GM23248 (cell line): Measurements from ENCODE around the gene LIMCH1. TPM values are rescaled to one million over a fixed set of nuclear protein-coding genes. Genes with fewer than 3 reads are reported as not detected.

Experiments used
- DNase-seq: peaks from one replicate; pipeline ENCODE4 v3.0.0-alpha.2; 2015
- H2AFZ ChIP-seq: fragments of 200-600 bp; sonication (generic); 2 replicates; pipeline ENCODE4 v1.6.1; 2016; ENCODE audit warnings: antibody characterized with exemption
- H3F3A ChIP-seq: fragments of 200-600 bp; sonication (generic); 2 replicates; pipeline ENCODE4 v1.6.1; 2016; ENCODE audit warnings: mild to moderate bottlenecking, antibody characterized with exemption, mixed run types; ENCODE audit not compliant: insufficient read depth
- H3K27ac ChIP-seq: fragments of 200-600 bp; sonication (generic); 2 replicates; pipeline ENCODE4 v1.5.1; 2016; ENCODE audit warnings: mild to moderate bottlenecking
- H3K27me3 ChIP-seq: fragments of 200-600 bp; sonication (generic); replicated peaks from 2 replicates; pipeline ENCODE4 v1.6.1; 2016; ENCODE audit warnings: mild to moderate bottlenecking; ENCODE audit not compliant: insufficient read depth
- H3K36me3 ChIP-seq: fragments of 200-600 bp; sonication (generic); 2 replicates; pipeline ENCODE4 v1.6.1; 2016; ENCODE audit warnings: low read depth, mild to moderate bottlenecking
- H3K4me1 ChIP-seq: fragments of 200-600 bp; sonication (generic); 2 replicates; pipeline ENCODE4 v1.6.1; 2016; ENCODE audit warnings: mild to moderate bottlenecking; ENCODE audit not compliant: insufficient read depth
- H3K4me2 ChIP-seq: fragments of 200-600 bp; sonication (generic); one replicate; pipeline ENCODE4 v1.6.1; 2016; ENCODE audit warnings: mild to moderate bottlenecking; ENCODE audit not compliant: unreplicated experiment
- H3K4me3 ChIP-seq: fragments of 200-600 bp; sonication (generic); 2 replicates; pipeline ENCODE4 v1.5.1; 2016; ENCODE audit warnings: mild to moderate bottlenecking
- H3K79me2 ChIP-seq: fragments of 200-600 bp; sonication (generic); 2 replicates; pipeline ENCODE4 v1.6.1; 2016; ENCODE audit warnings: mild to moderate bottlenecking; ENCODE audit not compliant: insufficient read depth
- H3K9ac ChIP-seq: fragments of 200-600 bp; sonication (generic); 2 replicates; pipeline ENCODE4 v1.6.1; 2016; ENCODE audit warnings: mild to moderate bottlenecking
- H3K9me2 ChIP-seq: fragments of 200-600 bp; sonication (generic); 2 replicates; pipeline ENCODE4 v1.6.1; 2016; ENCODE audit warnings: mixed run types, mild to moderate bottlenecking, moderate library complexity; ENCODE audit not compliant: insufficient read depth
- H3K9me3 ChIP-seq: fragments of 200-600 bp; sonication (generic); one replicate; pipeline ENCODE4 v1.6.1; 2017; ENCODE audit warnings: low read depth
- H4K20me1 ChIP-seq: fragments of 200-600 bp; sonication (generic); 2 replicates; pipeline ENCODE4 v1.6.0; 2016; ENCODE audit not compliant: insufficient read depth
- EZH2 ChIP-seq: fragments of 200-600 bp; sonication (generic); IDR thresholded peaks from 2 replicates; pipeline ENCODE4 v1.6.1; 2018; ENCODE audit warnings: antibody characterized with exemption, mild to moderate bottlenecking; ENCODE audit not compliant: insufficient read depth, poor library complexity, severe bottlenecking
- EZH2phosphoT487 ChIP-seq: fragments of 200-600 bp; sonication (generic); IDR thresholded peaks from 2 replicates; pipeline ENCODE4 v1.6.1; 2018; ENCODE audit warnings: antibody characterized with exemption, moderate library complexity, mild to moderate bottlenecking, low read depth; ENCODE audit not compliant: insufficient read depth
- WGBS, 2 experiments: methylation state at CpG; one replicate each; pipeline ENCODE4 v1.1.6; 2015 to 2017; ENCODE audit warnings: low lambda C conversion rate in 2 of 2, low coverage in 1 of 2; ENCODE audit errors: missing lambda C conversion rate in 2 of 2; 5-methylcytosine and 5-hydroxymethylcytosine counted together
- in situ Hi-C: fragments of 300-500 bp; cut with MboI; formaldehyde crosslinking; loops from 2 replicates; pipeline ENCODE4 v1.15.0; 2020
- polyA plus RNA-seq: library from polyadenylated mRNA; unstranded; fragments of >200 nt; fragmentation: Nextera tagmentation; extraction: Ambion mirVana; gene quantifications from 2 replicates; pipeline ENCODE4 v1.2.1, GENCODE V29; 2016
- total RNA-seq: library from RNA; depleted of rRNA; stranded (reverse); fragments of >200 nt; shearing (Covaris generic); gene quantifications from 2 replicates; pipeline ENCODE4 v1.2.3, GENCODE V29; 2014

Gene LIMCH1
- total and polyA plus RNA-seq, 2 experiments from 2014 or later, result 17.4 to 22.2 TPM

GRCh38 chr4:41514766-41515481 lies 23.0 kb upstream of the LIMCH1 start:
- H3K79me2 ChIP-seq, result no peaks in the 10 kb centered on the region
- H2AFZ ChIP-seq, result no peak overlapping the region
- no peaks in the 10 kb centered on the region for H4K20me1 ChIP-seq
- H3K4me2 ChIP-seq, result no peak overlapping the region
- TF ChIP-seq EZH2 (no peak), EZH2phosphoT487 (no peak)
- in situ Hi-C loops, result no loop called here
- no peaks in the 10 kb centered on the region for H3K9me2 ChIP-seq
- H3K36me3 ChIP-seq, result no peaks in the 10 kb centered on the region
- H3K9me3 ChIP-seq, result no peaks in the 10 kb centered on the region
- H3F3A ChIP-seq, result no peaks in the 10 kb centered on the region
- H3K9ac ChIP-seq, result no peak overlapping the region
- H3K4me1 ChIP-seq, result no peaks in the 10 kb centered on the region
- H3K27ac ChIP-seq, result no peak overlapping the region
- no peaks in the 10 kb centered on the region for H3K27me3 ChIP-seq
- WGBS, 2 experiments, result 83 to 84% methylated on average over 14 of the region's 14 CpGs
- H3K4me3 ChIP-seq, result no peak overlapping the region
- DNase-seq, result no peak

GRCh38 chr4:41517121-41517520 lies 20.8 kb upstream of the LIMCH1 start:
- Histone ChIP-seq H3K4me2 (no peak overlapping the region), H3K9me3 (no peaks in the 10 kb centered on the region), H3K4me3 (no peak overlapping the region), H3K27ac (no peak overlapping the region), H3K4me1 (no peaks in the 10 kb centered on the region), H3K9me2 (no peaks in the 10 kb centered on the region), H3K27me3 (no peaks in the 10 kb centered on the region), H3K9ac (no peak overlapping the region), H3F3A (no peaks in the 10 kb centered on the region), H4K20me1 (no peaks in the 10 kb centered on the region), H3K79me2 (no peaks in the 10 kb centered on the region), H2AFZ (no peak overlapping the region), H3K36me3 (no peaks in the 10 kb centered on the region)
- DNase-seq, result no peak
- WGBS, 2 experiments, result 68 to 81% methylated on average over 4 of the region's 4 CpGs
- in situ Hi-C loops, result no loop called here
- TF ChIP-seq EZH2 (no peak), EZH2phosphoT487 (no peak)

- TF ChIP-seq EZH2, result no peak
- TF ChIP-seq EZH2phosphoT487, result no peak
- 63% methylated on average over 1 of the region's 1 CpG for WGBS, 2 experiments
- no peak for DNase-seq
- no peak overlapping the region for H3K4me3 ChIP-seq
- no peak overlapping the region for H3K9ac ChIP-seq
- no peak overlapping the region for H2AFZ ChIP-seq
- no peaks in the 10 kb centered on the region for H3F3A ChIP-seq
- in situ Hi-C loops, result no loop called here
- no peaks in the 10 kb centered on the region for H3K36me3 ChIP-seq
- no peaks in the 10 kb centered on the region for H4K20me1 ChIP-seq
- no peaks in the 10 kb centered on the region for H3K79me2 ChIP-seq
- H3K4me2 ChIP-seq, result no peak overlapping the region
- H3K27ac ChIP-seq, result no peak overlapping the region
- no peaks in the 10 kb centered on the region for H3K9me3 ChIP-seq
- no peaks in the 10 kb centered on the region for H3K9me2 ChIP-seq
- no peaks in the 10 kb centered on the region for H3K27me3 ChIP-seq
- no peaks in the 10 kb centered on the region for H3K4me1 ChIP-seq
Measured at GRCh38 chr4:41517747-41518146, 20.2 kb upstream of the LIMCH1 start.

- Histone ChIP-seq H3K4me2 (no peak overlapping the region), H3K9ac (no peak overlapping the region), H3K4me1 (no peaks in the 10 kb centered on the region), H3K79me2 (no peaks in the 10 kb centered on the region), H3K9me3 (no peaks in the 10 kb centered on the region), H2AFZ (no peak overlapping the region), H3K4me3 (no peak overlapping the region), H3F3A (no peaks in the 10 kb centered on the region), H4K20me1 (no peaks in the 10 kb centered on the region), H3K36me3 (no peaks in the 10 kb centered on the region), H3K9me2 (peaks cover 4% of the 10 kb centered on the region; the same call in 1 of the 2 replicates), H3K27me3 (no peaks in the 10 kb centered on the region), H3K27ac (no peak overlapping the region)
- 60% methylated on average over 4 of the region's 4 CpGs for WGBS, 2 experiments
- no peak for DNase-seq
- TF ChIP-seq EZH2 (no peak), EZH2phosphoT487 (no peak)
- in situ Hi-C loops, result no loop called here
Measured at GRCh38 chr4:41524425-41524824, 13.5 kb upstream of the LIMCH1 start.

GRCh38 chr4:41525129-41525528 lies 12.8 kb upstream of the LIMCH1 start:
- H3K4me1 ChIP-seq, result no peaks in the 10 kb centered on the region
- no peak for DNase-seq
- no peaks in the 10 kb centered on the region for H3F3A ChIP-seq
- H4K20me1 ChIP-seq, result no peaks in the 10 kb centered on the region
- no peak for TF ChIP-seq EZH2phosphoT487
- no peak for TF ChIP-seq EZH2
- no peaks in the 10 kb centered on the region for H3K79me2 ChIP-seq
- H3K4me2 ChIP-seq, result no peak overlapping the region
- H3K4me3 ChIP-seq, result no peak overlapping the region
- H3K36me3 ChIP-seq, result no peaks in the 10 kb centered on the region
- no peak overlapping the region for H2AFZ ChIP-seq
- no peaks in the 10 kb centered on the region for H3K9me3 ChIP-seq
- H3K9ac ChIP-seq, result no peak overlapping the region
- H3K27me3 ChIP-seq, result no peaks in the 10 kb centered on the region
- in situ Hi-C loops, result no loop called here
- no peak overlapping the region for H3K27ac ChIP-seq
- WGBS, 2 experiments, result 78 to 83% methylated on average over 11 of the region's 11 CpGs
- peaks cover 4% of the 10 kb centered on the region; the same call in 1 of the 2 replicates for H3K9me2 ChIP-seq
